ENCODE results near the gene PPEF2.

DNA sequence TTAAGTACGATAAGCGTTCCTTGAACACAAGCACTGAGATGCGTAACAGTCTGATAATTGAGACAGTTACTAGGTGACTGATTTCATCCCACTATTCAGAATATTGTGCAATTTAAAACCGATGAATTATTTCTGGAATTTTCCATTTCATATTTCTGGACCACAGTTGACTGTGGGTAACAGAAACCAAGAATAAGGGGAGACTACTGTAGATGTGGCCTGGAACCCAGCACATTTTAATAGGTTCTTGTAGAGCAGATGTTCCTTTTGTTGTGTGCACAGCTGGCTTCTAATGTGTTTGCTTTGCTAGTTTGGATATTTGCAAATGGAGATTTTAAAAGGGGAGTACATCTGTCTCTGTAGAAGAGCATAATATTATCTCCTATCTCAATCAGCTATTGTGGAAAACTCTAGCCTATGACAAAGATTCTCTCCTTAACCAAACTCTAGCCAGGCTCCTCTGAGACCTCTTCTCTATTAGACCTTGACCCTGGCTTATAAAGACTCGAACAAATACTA, 22.1 kb upstream of the PPEF2 start:
- TF ChIP-seq, protein P1, sequence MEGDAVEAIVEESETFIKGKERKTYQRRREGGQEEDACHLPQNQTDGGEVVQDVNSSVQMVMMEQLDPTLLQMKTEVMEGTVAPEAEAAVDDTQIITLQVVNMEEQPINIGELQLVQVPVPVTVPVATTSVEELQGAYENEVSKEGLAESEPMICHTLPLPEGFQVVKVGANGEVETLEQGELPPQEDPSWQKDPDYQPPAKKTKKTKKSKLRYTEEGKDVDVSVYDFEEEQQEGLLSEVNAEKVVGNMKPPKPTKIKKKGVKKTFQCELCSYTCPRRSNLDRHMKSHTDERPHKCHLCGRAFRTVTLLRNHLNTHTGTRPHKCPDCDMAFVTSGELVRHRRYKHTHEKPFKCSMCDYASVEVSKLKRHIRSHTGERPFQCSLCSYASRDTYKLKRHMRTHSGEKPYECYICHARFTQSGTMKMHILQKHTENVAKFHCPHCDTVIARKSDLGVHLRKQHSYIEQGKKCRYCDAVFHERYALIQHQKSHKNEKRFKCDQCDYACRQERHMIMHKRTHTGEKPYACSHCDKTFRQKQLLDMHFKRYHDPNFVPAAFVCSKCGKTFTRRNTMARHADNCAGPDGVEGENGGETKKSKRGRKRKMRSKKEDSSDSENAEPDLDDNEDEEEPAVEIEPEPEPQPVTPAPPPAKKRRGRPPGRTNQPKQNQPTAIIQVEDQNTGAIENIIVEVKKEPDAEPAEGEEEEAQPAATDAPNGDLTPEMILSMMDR (conservative IDR thresholded peaks at IDR 0.05), result no peak
- no peak for TF ChIP-seq EZH2 (IDR thresholded peaks at IDR 0.05; ENCODE audit: low read depth)

Data from PC-9 (cell line).